ENCODE measurements around the gene PLCB4. TPM values are rescaled to one million over a fixed set of nuclear protein-coding genes. Genes with fewer than 3 reads are reported as not detected.

Gene PLCB4
- total RNA-seq, 2 experiments from 2014 or later, result not detected

DNA sequence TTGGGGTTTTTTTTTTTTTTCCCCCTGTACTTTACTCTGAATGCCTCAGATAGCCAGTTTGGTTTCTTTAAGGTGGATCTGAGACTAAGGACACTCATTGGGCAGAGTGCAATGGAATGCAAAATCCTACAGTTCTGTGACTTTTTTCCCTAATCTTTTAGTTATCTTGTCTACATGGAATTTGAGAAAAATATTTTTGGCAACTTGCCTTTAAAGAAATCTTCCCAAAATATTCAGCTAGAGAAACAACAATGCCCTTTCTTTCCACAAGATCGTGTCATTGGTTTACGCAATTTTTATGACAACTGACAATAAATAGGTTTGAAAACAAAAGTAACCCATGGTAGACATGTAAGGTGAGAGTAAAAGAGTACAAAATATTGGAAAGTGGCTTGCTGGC is 273.8 kb downstream of the PLCB4 start:
- POLR2A ChIA-PET, result no interaction called here
- CTCF ChIA-PET, result no interaction called here

DNA sequence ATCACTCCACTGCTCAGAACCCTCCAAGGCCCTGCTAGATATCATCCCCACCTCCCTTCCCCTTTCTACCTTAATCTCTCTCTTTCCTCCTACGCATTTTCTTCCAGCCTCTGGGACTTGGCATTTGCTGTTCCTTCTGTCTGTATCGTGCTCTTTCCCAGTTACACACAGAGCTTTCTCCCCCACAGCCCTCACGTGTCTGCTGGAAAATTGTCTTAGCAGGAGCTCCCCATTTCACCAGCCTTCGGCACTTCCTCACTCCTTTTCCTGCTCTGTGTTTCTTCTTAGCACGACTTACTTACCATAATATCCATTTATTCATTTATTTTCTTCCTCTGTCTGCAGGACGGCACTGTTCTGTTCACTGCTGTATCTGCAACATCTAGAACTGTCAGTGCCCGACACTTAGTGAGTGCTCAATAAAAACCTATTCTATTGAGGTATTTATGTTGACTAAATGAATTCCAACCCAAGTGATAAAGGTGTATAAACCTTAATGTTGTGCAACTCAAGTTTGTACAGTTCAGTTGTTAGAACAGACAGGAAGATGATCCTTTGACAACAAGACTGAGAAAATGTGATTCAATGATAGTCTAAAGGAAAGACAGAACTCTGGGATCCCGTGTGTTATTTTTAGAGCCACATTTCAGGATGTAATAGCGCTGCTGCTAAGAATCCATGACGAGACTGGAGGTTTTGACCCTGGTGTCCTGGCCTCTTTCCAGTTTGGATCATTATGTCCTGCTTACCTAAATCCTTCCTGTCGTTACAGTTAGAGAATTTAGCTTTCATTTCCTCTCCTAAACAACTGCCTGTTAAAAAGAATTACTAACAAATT is 275.4 kb downstream of the PLCB4 start:
- ChIA-PET POLR2A (no interaction called here), CTCF (no interaction called here)

DNA sequence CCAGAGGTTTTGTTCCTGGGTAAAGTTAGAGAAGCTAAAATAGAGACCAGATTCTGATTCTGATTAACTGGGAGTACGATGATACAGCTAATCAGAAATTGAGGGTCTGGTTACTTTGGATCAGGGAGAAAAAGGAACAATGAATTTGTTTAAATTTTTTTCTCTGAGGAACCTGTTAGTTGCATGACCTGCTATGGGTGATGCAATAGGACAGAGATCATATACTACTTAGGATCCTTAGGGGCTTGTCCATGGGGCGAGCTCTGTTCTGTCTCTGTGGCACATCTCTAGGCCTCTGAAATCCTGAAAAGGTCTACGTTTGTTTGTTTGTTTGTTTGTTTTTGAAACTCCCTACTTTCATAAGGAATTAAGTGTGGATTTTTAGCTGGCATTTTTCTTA is 279.4 kb downstream of the PLCB4 start:
- CTCF ChIA-PET, result no interaction called here

DNA sequence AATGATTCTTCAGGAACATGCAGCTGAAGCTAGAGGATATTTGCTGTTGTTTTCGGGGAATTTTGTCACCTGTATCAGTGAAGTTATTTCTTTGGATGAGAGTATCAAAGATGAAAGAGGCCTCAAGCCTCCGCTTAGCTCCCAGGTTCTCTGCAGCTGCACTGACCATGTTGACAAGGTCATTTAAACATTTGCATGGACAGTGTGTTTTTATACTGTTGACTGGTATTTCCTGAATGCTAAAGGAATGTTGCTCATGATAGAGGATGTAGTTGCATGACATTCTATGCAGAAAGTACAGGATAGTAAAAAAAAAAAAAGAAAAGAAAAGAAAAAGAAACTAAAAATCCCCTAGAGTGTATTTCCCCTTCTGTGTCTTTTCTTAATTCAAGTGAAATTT is 279.9 kb downstream of the PLCB4 start:
- POLR2A ChIA-PET, result no interaction called here

More for the DNA sequence above, 279.4 kb downstream of the PLCB4 start:
- POLR2A ChIA-PET, result no interaction called here

DNA sequence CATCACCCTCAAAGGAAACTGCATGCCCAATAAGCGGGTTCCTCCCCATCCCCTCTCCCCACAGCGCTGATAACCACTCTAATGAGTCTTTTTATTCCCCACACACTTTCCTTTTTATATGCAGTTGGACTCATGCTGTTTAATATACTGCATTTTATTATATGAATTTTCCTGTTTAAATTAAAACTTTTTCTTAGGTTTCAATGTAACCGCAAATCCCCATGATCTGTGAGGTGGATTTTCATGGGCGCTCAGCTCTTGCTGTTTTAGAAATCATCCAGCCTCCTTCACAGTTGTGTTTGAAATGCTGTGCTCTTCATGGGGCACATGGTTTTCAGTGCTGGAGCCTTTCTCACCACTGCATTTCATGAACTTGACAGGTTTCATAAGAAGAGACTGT is 280.4 kb downstream of the PLCB4 start:
- ChIA-PET CTCF (no interaction called here), POLR2A (no interaction called here)

More for the DNA sequence above, 279.9 kb downstream of the PLCB4 start:
- CTCF ChIA-PET, result no interaction called here

DNA sequence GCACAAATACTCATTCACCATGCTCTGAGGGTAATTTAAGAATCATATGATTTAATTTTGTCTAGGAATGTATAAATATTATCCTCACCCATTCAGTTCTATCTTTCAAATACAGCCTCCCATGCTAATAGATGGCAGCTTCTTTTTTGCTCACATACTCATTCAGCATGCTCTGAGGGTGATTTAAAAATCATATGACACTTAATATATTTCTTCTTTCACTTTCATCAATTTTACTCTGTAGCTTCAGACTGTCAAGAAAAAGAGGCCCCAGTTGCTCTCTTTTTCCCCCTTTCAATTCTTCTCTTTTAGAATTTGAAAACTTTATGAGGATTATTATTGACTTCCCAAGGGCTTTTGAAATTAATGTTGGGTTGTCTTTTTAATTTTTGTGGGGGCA is 283.9 kb downstream of the PLCB4 start:
- CTCF ChIA-PET, result no interaction called here
- POLR2A ChIA-PET, result no interaction called here

DNA sequence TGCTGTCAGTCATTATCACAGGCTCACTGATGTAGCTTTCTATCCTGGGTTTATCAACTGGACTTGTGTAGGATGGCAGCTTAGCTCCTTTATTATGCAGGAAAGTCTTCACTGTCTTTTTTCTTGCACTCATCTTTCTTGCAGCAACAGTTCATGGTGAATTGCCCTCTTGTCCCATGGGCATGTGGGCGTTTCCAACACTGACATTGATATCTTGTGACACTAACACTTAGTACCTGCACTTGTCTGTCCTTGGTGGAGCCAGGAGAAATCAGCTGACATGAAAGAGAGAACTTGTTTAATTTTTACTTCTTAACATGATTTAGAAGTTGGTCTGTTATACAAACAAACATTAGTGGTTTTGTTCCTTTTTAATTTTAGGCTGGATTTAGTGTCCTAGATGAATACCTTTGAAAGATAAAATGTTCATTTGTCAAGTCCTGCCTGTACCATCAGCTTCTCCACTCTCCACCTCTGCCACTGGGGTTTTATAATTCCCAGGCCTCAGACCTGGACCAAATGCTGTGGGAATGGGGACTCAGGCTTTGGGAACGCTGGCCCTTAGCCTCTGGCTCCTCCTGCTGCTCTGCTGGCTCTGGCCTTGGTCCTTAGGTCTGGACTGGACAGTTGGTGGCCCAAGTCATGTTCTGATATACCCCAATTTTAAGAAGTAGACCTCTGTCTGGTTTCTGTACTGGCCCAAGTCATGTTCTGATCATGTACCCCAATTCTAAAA is 284.5 kb downstream of the PLCB4 start:
- ChIA-PET CTCF (no interaction called here), POLR2A (no interaction called here)

DNA sequence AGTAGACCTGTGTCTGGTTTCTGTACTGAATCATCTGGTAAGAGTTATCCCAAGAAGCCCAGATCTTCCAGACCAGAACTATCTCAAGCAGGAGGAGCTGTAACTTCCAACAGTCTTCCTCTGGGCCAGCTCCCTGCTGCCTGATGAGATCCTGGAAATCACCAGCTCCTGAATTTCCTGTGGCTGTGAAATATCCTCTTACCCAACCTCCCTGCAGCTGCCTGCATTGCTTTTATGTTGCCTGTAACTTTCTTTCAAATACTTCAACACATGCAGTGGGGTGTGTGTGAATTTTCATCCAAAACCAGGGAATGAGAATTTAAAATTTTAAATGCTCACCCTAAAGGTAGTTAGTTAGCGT is 285.0 kb downstream of the PLCB4 start:
- CTCF ChIA-PET, result no interaction called here
- POLR2A ChIA-PET, result no interaction called here

DNA sequence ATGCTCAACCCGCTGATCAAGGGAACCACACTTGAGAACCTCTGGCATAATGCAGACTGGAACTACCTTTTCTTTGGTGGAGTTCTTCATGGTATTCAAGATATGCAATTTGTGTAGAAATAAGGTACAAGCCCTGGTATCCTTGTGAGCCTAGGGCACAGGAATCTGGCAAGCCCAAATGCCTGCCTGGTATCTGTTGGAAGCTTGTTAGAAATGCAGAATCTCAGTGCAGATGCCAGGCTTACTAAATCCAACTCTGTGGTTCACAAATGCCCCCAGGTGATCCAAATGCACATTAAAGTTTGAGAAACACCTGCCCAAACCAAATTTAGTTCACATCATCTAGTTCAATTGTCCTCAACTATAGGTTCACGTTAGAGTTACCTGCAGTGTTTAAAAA is 285.7 kb downstream of the PLCB4 start:
- CTCF ChIA-PET, result no interaction called here

DNA sequence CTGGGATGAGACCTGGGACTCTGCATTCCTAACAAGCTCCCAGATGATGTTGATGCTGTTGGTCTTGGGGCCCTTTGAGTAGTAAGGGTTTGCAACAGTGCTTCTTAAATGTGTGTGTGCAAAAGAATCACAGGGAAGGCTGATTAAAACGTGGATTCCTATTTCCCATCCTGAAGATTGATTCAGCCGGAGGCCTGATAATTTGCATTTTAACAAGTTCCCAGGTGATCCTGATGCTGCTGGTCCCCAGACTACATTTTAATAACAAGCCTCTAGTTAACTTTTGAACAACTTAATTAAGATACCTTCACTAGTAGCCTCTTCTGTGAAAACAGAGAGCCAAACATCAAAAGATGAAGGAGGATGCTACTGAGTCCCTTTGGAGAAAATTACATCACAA is 289.1 kb downstream of the PLCB4 start:
- CTCF ChIA-PET, result no interaction called here
- POLR2A ChIA-PET, result no interaction called here

More for the DNA sequence above, 285.7 kb downstream of the PLCB4 start:
- POLR2A ChIA-PET, result no interaction called here

DNA sequence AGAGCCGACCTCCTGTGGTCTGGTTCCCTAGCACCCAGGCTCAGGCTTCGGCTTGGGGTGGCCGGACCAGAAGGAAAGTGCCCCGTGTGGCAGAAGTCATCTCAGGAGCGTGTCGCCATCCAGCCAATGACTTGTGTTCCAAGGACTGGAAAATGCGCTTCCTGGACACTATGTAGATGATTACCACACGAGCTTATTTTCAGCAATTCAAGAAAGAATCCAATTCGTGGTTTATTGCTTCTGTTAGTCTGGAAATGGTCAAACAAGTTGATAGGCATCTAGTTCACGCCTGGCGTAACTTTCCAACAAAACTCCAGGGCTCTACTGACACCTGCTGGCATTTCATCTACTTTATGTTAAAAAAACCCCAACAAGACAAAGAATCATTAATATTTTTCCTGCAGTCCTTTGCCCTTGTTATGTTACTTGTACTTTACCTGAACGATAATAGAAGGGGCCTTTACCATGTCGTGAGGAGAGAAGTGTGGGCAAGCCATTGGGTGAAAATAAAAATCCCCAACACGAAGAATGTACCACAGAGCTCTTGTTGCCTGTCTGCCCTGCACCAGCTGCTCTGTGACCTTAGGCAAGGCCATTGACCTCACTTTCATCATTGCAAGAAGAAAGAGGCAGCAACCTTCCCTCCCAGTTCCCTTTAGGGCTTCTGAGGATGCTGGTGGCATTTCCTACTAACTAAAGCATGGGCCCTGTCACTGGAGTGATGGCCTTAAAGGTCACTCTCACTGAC is 290.8 kb downstream of the PLCB4 start:
- CTCF ChIA-PET, result no interaction called here
- POLR2A ChIA-PET, result no interaction called here

DNA sequence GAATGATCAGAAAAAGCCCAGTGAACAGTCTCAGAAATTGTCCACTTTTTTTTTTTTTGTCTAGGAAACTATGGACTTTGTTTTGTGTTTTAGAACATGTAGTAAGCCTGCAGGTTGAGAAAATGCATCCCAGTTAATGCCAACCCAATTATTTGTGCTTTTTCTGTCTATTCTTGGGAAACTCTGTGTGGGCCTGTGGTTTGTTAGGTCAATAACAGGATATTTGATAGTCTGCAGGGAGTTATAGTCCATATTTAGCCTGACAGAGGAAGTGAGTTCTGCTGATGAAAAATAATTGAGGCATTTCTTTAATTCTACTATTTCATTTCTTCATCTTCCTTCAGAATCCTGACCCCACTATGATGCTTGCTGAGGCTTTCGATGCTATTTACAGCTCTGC is 291.5 kb downstream of the PLCB4 start:
- ChIA-PET CTCF (no interaction called here), POLR2A (no interaction called here)

DNA sequence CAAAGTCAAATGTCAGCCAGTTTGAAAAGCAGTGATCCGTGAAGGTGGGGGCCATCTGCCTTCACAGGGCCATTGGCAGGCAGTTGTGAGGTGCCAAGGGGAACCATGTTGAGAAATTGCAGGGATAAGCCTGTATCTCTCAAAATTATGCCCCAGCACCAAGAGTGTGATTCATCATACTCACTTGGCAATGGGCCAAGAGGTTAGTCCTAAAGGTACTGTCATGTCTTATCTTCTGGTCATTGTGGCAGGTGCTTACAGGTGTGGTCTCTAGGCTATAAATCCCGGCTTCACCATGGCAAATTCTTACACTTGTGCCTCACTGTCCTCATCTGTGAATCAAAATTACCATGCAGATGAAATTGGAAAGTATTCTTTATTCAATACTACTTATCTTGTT is 294.8 kb downstream of the PLCB4 start:
- POLR2A ChIA-PET, result no interaction called here
- CTCF ChIA-PET, result no interaction called here

DNA sequence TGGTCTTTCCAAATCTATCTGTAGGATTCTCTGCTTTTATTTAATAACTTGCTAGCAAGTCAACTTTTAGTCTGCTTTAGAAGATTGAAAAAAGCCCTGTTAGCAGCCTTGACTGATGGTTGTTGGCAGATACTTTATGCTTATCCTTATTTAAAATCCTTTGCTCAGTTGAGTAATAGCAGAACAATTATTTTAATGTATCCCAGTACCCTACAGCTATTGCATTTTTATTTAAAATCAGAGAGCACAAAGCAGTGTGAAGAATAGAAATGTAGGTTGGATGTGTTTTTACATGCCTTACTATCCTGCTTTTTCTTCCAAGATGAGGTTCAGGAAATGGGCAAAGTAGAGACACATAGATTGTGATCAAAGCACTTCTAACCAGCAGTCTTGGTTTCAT is 298.4 kb downstream of the PLCB4 start:
- POLR2A ChIA-PET, result no interaction called here

DNA sequence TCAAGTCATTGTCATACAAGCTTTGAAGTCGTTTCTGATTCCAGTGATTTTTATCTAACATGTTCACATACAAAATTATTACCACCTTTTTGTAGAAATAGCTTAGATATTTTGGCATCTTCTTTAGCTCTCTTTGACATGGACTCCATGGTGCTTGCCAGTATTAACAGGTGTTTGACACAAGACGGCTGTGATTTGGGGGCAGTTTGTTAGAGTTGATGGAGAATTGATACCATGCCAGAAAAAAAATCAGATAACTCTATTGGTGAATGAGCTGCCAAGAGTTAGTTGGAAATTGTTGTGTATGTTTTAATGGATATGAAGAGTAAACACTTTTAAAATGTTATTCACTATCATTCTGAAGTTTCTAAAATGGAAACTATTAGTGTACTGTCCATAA is 298.9 kb downstream of the PLCB4 start:
- CTCF ChIA-PET, result no interaction called here
- POLR2A ChIA-PET, result no interaction called here

More for the DNA sequence above, 298.4 kb downstream of the PLCB4 start:
- CTCF ChIA-PET, result no interaction called here

DNA sequence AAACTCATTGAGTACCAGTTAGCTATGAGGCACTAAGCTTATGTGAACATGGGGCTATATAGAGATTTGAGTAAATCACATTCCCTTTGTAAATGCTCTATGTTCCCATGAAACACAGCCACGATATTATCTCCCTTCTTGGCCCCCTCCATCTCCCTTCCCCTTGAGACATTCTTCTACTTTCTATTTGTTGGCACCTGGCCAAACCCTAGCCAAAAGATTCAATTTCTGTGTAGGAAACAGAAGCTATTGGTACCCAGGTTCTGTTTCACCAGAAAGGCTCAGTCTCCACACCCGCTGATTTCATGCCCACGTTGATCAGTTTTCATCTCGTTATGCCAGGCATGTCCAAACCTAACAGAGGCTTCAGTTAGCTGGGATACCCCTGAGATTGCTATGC is 300.0 kb downstream of the PLCB4 start:
- CTCF ChIA-PET, result no interaction called here

DNA sequence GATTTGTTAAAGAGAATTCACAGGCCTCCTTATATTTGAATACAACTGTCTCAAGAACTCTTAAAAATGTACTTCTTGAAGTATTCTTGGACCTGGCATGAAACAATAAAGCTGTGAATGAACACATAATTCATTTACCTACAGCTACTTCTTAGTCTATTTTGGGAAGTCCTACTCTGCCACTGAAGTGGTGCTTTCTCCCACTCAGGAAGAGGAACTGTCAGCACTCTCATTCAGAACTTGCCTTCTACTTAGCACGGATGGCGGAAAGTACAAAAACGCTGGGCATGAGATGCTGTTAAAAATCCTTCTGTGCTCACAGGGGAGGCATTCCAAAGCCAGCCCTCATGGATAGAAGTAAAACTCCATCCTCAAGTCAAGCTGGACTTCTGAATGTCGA is 300.7 kb downstream of the PLCB4 start:
- POLR2A ChIA-PET, result no interaction called here
- CTCF ChIA-PET, result no interaction called here

More for the DNA sequence above, 300.0 kb downstream of the PLCB4 start:
- POLR2A ChIA-PET, result no interaction called here

DNA sequence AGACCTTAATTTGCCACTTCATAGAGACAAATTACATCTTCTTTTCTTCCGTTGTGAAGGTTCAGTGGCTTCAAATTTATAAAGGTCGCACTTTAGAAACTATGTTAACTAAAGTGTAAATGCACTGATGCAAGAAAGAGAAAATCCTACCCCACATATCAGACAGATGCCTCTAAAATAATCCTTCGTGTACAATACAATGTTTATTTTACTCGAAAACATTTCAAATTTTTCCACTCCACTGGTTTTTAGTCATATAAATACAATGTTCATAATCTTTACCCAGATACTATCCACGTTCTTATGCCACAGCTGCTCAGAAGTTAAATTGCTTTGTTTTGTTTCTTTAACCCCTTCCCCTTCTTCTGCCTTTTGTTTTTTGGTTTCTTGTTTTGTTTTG is 305.2 kb downstream of the PLCB4 start:
- ChIA-PET CTCF (no interaction called here), POLR2A (no interaction called here)

DNA sequence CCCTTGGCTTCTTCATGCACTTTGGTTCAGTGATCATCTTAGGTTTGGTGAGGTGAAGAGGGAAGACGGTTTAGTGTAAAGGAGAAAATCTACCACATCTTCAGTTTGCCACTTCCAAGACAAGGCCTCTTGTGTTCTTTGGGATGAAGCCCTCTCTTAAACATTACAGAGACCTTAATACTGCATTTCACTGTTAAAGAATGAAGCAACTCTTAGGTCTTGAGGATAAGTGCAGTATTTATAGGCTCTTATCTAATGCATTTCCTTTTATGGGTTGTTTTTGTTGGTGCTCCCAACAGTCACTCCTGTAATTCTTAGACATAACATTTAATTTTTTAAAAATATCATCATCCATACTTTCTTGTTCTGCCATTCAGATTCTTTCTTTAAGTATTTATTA is 305.6 kb downstream of the PLCB4 start:
- ChIA-PET CTCF (no interaction called here), POLR2A (no interaction called here)

DNA sequence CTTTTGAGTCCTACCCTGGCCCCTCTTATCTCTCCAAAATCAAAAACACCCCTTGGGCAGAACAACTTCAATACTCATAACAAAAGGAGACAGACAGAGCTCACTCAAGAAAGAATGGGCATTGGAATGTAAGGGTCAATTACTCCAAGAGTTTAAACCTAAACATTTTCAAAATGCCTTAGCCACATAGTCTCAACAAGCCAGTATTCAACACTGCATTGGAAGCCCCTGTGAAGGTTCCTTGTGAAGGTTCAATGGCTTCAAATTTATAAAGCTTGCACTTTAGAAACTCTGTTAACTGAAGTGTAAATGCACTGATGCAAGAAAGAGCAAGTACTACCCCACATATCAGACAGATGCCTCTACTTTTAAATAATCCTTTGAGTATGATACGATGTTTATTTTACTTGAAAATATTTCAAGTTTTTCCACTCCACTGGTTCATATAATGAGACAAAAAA is 306.4 kb downstream of the PLCB4 start:
- ChIA-PET CTCF (no interaction called here), POLR2A (no interaction called here)

DNA sequence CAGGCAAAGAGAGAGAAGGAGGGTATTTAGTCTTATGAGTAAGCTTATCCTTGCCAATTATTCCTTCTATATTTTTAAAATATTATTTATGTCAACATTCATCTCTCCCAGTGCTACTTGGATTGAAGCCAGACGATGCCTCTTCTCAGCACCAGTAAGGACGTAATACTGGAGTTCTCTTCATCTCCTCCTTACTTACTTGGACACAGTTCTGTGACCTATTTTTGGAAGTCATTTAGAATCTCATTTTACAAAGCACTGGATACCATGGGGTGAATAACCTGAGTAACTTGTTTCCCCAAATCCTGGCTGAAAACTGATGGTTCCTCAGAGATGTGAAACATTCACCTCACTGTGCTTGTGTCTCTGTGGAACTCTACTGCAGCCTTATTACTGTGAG is 308.1 kb downstream of the PLCB4 start:
- CTCF ChIA-PET, result no interaction called here
- POLR2A ChIA-PET, result no interaction called here

All from activated CD8-positive, alpha-beta memory T cell treated with anti-CD3 and anti-CD28 coated beads for 36 hours (primary cell).